GM12878 (cell line): ENCODE data around the gene SMPD4. TPM values are rescaled to one million over a fixed set of nuclear protein-coding genes. Genes with fewer than 3 reads are reported as not detected.
"Not testable (repeated sequence)": the region's sequence is repeated elsewhere in the genome, so short reads cannot be mapped to it uniquely, and the experiment has no call there.

Source experiments
- ATAC-seq: fragments of 200-7000 bp; cut with Tn5 transposase; 3 replicates; pipeline ENCODE4 v1.9.1; 2020; ENCODE audit warnings: mild to moderate bottlenecking, moderate library complexity
- BruUV-seq: library from RNA; stranded (reverse); fragments of 400-500 nt; replicated peaks from 2 replicates; lab custom pipeline; 2021; lab: Mats Ljungman, UMichigan
- CTCF ChIA-PET: fragments of 300-600 bp; sonication (Branson Sonifier 250); formaldehyde crosslinking; extraction: SDS; loops from one replicate; lab custom pipeline; 2021; ENCODE audit warnings: inconsistent platforms; lab: Yijun Ruan, JAX
- POLR2A ChIA-PET: fragments of 350-600 bp; formaldehyde crosslinking; extraction: SDS; loops from one replicate; lab custom pipeline; 2021; ENCODE audit warnings: inconsistent platforms; lab: Charles Lee
- RAD21 ChIA-PET: fragments of 300-600 bp; sonication (Branson Sonifier 250); formaldehyde crosslinking; loops from one replicate; lab custom pipeline; 2023; ENCODE audit warnings: antibody characterized with exemption; ENCODE audit not compliant: unreplicated experiment; lab: Charles Lee
- SMC1A ChIA-PET: fragments of 300-600 bp; sonication (Branson Sonifier 250); formaldehyde crosslinking; loops from one replicate; lab custom pipeline; 2023; ENCODE audit not compliant: unreplicated experiment, uncharacterized antibody; lab: Charles Lee
- DNase-seq: peaks from one replicate; pipeline ENCODE4 v3.0.0-alpha.2; 2011; ENCODE audit warnings: low read depth, low spot score
- FAIRE-seq: peaks from 3 replicates; lab custom pipeline; 2011; peaks lifted over from hg19 to GRCh38; lab: Jason Lieb, UNC
- H2AFZ ChIP-seq: 2 replicates; pipeline ENCODE4 v1.6.0; 2011; ENCODE audit warnings: low read depth, low read length, control low read depth; ENCODE audit not compliant: control insufficient read depth
- H3K27ac ChIP-seq: 2 replicates; pipeline ENCODE4 v1.5.1; 2011; ENCODE audit warnings: control low read depth; ENCODE audit not compliant: control insufficient read depth, insufficient read depth
- H3K27me3 ChIP-seq, 2 experiments: replicated peaks in 1 of 2; 2 replicates each; pipeline versions ENCODE4 v1.6.0 to v1.6.1; 2011; ENCODE audit warnings: low read length in 1 of 2; ENCODE audit not compliant: control insufficient read depth in 2 of 2, insufficient read depth in 2 of 2
- H3K36me3 ChIP-seq, 2 experiments: 2 replicates each; pipeline ENCODE4 v1.5.1; 2011; ENCODE audit warnings: low read length in 1 of 2; ENCODE audit not compliant: control insufficient read depth in 2 of 2, insufficient read depth in 2 of 2
- H3K4me1 ChIP-seq: 2 replicates; pipeline ENCODE4 v1.6.1; 2011; ENCODE audit warnings: mild to moderate bottlenecking, low read length, moderate library complexity, mixed read lengths; ENCODE audit not compliant: control insufficient read depth, insufficient read depth
- H3K4me2 ChIP-seq: 2 replicates; pipeline ENCODE4 v1.6.0; 2011; ENCODE audit warnings: control low read depth; ENCODE audit not compliant: control insufficient read depth, insufficient read depth
- H3K4me3 ChIP-seq: fragments of 200-600 bp; sonication (generic); 2 replicates; pipeline ENCODE4 v1.5.1; 2016
- H3K79me2 ChIP-seq: 2 replicates; pipeline ENCODE4 v1.6.0; 2011; ENCODE audit warnings: low read length; ENCODE audit not compliant: control insufficient read depth, insufficient read depth
- H3K9ac ChIP-seq: 2 replicates; pipeline ENCODE4 v1.8.0; 2011; ENCODE audit warnings: low read length, control low read depth, mixed read lengths; ENCODE audit not compliant: control insufficient read depth, insufficient read depth
- H3K9me3 ChIP-seq: replicated peaks from 3 replicates; pipeline ENCODE4 v1.5.1; 2011; ENCODE audit warnings: mild to moderate bottlenecking, low read length; ENCODE audit not compliant: control insufficient read depth, insufficient read depth
- H4K20me1 ChIP-seq: 2 replicates; pipeline ENCODE4 v1.6.0; 2011; ENCODE audit not compliant: control insufficient read depth, insufficient read depth
- CEBPB ChIP-seq, 2 experiments: fragments of 150-350 bp in 1 of 2; IDR thresholded peaks; 2 replicates each; pipeline ENCODE4 v1.6.1; 2012 to 2014; ENCODE audit warnings: low read depth in 2 of 2, low read length in 2 of 2, borderline replicate concordance in 1 of 2, inconsistent platforms in 1 of 2
- CHD2 ChIP-seq: IDR thresholded peaks from 2 replicates; pipeline ENCODE4 v1.6.1; 2011; ENCODE audit warnings: low read depth, low read length, improper control_type of control experiment, borderline replicate concordance
- POLR2AphosphoS5 ChIP-seq: IDR thresholded peaks from 2 replicates; pipeline ENCODE4 v1.6.1; 2011; ENCODE audit warnings: mild to moderate bottlenecking, low read length, inconsistent platforms
- WGBS: methylation state at CpG from one replicate; pipeline ENCODE4 v1.1.6; 2016; ENCODE audit warnings: low lambda C conversion rate; ENCODE audit not compliant: insufficient replicate concordance, insufficient coverage; ENCODE audit errors: missing lambda C conversion rate; 5-methylcytosine and 5-hydroxymethylcytosine counted together
- in situ Hi-C: fragments of 300-500 bp; cut with MboI; formaldehyde crosslinking; loops from 9 replicates; pipeline ENCODE4 v1.14.3; 2018; ENCODE audit warnings: mixed read lengths
- intact Hi-C: fragments of 100-400 bp; cut with micrococcal nuclease; formaldehyde crosslinking; loops from one replicate; pipeline ENCODE4 v1.14.2; 2022; ENCODE audit not compliant: unreplicated experiment
- polyA plus RNA-seq, 11 experiments: library from polyadenylated mRNA; depleted of rRNA in 4 of 11; unstranded in 6 of 11; stranded (reverse) in 5 of 11; fragments of >200 nt; fragmentation: Nextera tagmentation in 4 of 11; fragmentation: Illumina TruSeq in 1 of 11; extraction: Ambion mirVana in 4 of 11; extraction: Trizol in 1 of 11; gene quantifications; 1 replicate in 1 of 11; 2 replicates in 10 of 11; pipeline versions ENCODE4 v1.2.1 to v1.2.3, GENCODE V29; 2011 to 2016; ENCODE audit warnings: inconsistent platforms in 2 of 11, missing spikeins in 2 of 11, low read depth in 1 of 11
- total RNA-seq, 4 experiments: library from RNA; depleted of rRNA in 3 of 4; stranded (reverse); fragments of >200 nt in 3 of 4; fragmentation: Illumina TruSeq in 1 of 4; extraction: Trizol in 1 of 4; gene quantifications; 2 replicates each; pipeline versions ENCODE4 v1.2.1 to v1.2.3, GENCODE V29; 2013 to 2021
- TF ChIP-seq, protein P1 (sequence below): IDR thresholded peaks from 2 replicates; pipeline ENCODE4 v1.6.1; 2012; ENCODE audit warnings: low read length, inconsistent platforms

Gene SMPD4
- total and polyA plus RNA-seq, 10 of the 15 experiments (the other 5 are each of a cell fraction or from before 2014, with no cell fraction given): 5.0 to 82.0 (median 45.7) TPM

DNA sequence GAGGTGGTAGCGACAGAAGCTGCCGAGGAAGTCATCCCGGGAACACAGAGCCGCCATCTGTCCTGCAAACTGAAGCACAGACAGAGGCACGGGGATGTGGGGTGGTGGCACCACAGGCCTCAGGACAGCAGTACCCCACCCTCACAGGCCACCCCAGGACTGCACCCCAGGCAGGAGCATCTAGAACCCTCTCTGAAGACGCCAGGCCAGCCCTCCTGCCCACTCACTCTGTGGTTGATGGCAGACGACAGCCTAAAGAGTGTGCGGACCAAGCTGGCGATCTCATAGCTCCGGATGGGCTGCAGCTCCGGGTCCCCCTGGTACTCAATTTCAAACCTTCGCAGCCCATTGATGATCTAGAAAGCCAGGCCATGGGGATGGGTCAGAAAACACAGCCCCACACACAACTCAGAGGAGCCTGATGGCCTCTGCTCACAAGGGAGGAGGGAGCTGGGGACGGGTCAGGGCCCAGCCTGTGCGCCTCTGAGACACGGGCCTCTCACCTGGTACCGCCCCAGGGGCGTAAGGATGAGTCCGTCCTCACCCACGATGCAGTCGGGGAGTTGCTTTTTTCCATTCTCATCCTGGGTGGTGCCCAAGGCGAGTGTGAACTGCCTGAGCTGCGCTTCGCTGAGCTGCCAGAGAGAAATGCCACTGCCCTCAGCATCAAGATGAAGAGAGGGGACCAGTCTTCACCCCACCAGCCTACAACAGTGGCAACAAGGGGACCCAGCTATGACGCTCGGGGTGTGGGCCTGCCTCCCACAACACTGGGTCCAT is 28.4 kb downstream of the SMPD4 start (continued):
- TF ChIP-seq, protein P1, sequence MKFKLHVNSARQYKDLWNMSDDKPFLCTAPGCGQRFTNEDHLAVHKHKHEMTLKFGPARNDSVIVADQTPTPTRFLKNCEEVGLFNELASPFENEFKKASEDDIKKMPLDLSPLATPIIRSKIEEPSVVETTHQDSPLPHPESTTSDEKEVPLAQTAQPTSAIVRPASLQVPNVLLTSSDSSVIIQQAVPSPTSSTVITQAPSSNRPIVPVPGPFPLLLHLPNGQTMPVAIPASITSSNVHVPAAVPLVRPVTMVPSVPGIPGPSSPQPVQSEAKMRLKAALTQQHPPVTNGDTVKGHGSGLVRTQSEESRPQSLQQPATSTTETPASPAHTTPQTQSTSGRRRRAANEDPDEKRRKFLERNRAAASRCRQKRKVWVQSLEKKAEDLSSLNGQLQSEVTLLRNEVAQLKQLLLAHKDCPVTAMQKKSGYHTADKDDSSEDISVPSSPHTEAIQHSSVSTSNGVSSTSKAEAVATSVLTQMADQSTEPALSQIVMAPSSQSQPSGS: no peak
- TF ChIP-seq CEBPB (IDR thresholded peaks at IDR 0.05; ENCODE audit: borderline replicate concordance in 1 of 2, low read depth in 2 of 2, low read length in 2 of 2) (no peak), CHD2 (no peak), POLR2AphosphoS5 (no peak)

DNA sequence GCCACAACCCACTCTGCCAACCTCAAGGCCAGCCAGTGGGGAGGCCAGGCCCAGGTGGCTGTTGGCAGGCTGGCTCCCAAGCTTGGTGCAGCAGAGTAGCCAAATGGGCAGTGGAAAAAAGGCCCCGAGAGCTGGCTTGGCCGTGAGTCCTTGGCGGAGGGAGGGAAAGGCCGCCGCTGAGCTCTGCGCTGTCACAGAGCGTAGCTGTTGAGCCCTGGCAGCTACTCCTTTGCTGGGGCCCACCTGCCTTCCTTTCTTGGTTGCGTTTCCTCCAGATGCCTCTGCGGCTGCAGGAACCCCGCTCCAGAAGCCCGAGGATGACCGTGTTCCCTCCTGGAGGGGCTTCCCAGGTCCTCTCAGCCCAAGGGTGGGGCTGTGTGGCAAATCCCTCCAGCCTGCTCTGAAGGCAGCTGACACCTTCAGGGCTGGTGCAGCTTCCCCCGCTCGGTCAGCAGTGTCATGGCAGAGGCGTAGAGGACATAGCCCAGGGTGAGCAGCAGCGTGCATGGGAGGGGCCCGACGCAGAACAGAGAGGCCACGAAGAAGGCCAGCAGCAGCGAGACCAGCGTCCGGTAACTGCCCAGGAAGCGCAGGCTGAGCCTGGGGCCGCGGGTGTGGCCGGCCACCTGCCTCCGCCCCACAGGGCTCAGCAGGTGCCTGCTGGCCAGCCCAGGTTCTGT is 29.1 kb downstream of the SMPD4 start:
- H3K4me3 ChIP-seq, DNase-seq, H3K9me3 ChIP-seq, H3K27me3 ChIP-seq, SMC1A ChIA-PET, H4K20me1 ChIP-seq, FAIRE-seq, H3K9ac ChIP-seq, ATAC-seq, H2AFZ ChIP-seq, CTCF ChIA-PET, H3K79me2 ChIP-seq, RAD21 ChIA-PET, BruUV-seq, H3K4me1 ChIP-seq, intact Hi-C loops, H3K4me2 ChIP-seq, H3K27ac ChIP-seq: not testable (repeated sequence)
- H3K36me3 ChIP-seq: peaks cover 0 to 19% of the 10 kb centered on the region in 2 experiments; a peak in 2 of 4 replicates
- POLR2A ChIA-PET: interaction anchor here (0.5 kb wide), 1 partner anchor 819 kb away, joined by 11 read pairs; no protein-coding TSS in a partner anchor
- 98% methylated on average over 10 of the region's 27 CpGs for WGBS
- in situ Hi-C loops: loop anchor here (10.0 kb wide), 1 partner anchor 1523 kb away; no protein-coding TSS in a partner anchor

DNA sequence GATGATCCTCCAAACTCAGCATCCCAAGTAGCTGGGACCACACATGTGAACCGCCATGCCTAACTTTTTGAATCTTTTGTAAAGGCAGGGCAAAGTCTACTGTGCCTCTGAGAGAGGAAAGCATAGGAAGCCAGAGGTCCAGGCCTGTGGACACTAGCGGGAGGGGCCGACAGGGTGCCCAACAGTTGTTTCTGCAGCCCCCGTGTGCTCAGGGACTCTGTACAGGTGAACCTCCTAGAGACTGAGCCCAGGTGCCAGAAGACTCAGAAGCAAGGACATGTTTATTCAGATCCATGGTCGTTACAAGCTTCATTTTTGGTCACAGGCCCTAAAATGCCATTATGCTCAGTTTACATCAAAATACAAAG is 30.3 kb downstream of the SMPD4 start:
- H3K27me3 ChIP-seq, intact Hi-C loops, H3K79me2 ChIP-seq, RAD21 ChIA-PET, H3K4me1 ChIP-seq, H3K9me3 ChIP-seq, ATAC-seq, H3K9ac ChIP-seq, H2AFZ ChIP-seq, H3K27ac ChIP-seq, BruUV-seq, SMC1A ChIA-PET, CTCF ChIA-PET, POLR2A ChIA-PET, H4K20me1 ChIP-seq, H3K4me2 ChIP-seq, H3K4me3 ChIP-seq, DNase-seq, FAIRE-seq: not testable (repeated sequence)
- in situ Hi-C loops: loop anchor here (10.0 kb wide), 1 partner anchor 1524 kb away; no protein-coding TSS in a partner anchor
- WGBS: 68% methylated on average over 4 of the region's 5 CpGs
- peaks cover 0 to 16% of the 10 kb centered on the region in 2 experiments; a peak in 2 of 4 replicates for H3K36me3 ChIP-seq
